SKM-1 (cell line): ENCODE results near the gene FANCC.

Experiments
- DNase-seq: peaks from one replicate; lab custom pipeline; 2025; ENCODE audit not compliant: unreplicated experiment; lab: John Stamatoyannopoulos, UW

The FANCC gene

GRCh38 chr9:95049761-95050160 is 267.7 kb downstream of the FANCC start:
- DNase-seq = no peak
